GM12878 (cell line): ENCODE measurements around the gene GYG2. TPM values are rescaled to one million over a fixed set of nuclear protein-coding genes. Genes with fewer than 3 reads are reported as not detected.
"Not testable (repeated sequence)": the region's sequence is repeated elsewhere in the genome, so short reads cannot be mapped to it uniquely, and the experiment has no call there.

ENCODE experiments used
- ATAC-seq: fragments of 200-7000 bp; cut with Tn5 transposase; 3 replicates; pipeline ENCODE4 v1.9.1; 2020; ENCODE audit warnings: mild to moderate bottlenecking, moderate library complexity
- BruUV-seq: library from RNA; stranded (reverse); fragments of 400-500 nt; replicated peaks from 2 replicates; lab custom pipeline; 2021; lab: Mats Ljungman, UMichigan
- CTCF ChIA-PET: fragments of 300-600 bp; sonication (Branson Sonifier 250); formaldehyde crosslinking; extraction: SDS; loops from one replicate; lab custom pipeline; 2021; ENCODE audit warnings: inconsistent platforms; lab: Yijun Ruan, JAX
- POLR2A ChIA-PET: fragments of 350-600 bp; formaldehyde crosslinking; extraction: SDS; loops from one replicate; lab custom pipeline; 2021; ENCODE audit warnings: inconsistent platforms; lab: Charles Lee
- RAD21 ChIA-PET: fragments of 300-600 bp; sonication (Branson Sonifier 250); formaldehyde crosslinking; loops from one replicate; lab custom pipeline; 2023; ENCODE audit warnings: antibody characterized with exemption; ENCODE audit not compliant: unreplicated experiment; lab: Charles Lee
- SMC1A ChIA-PET: fragments of 300-600 bp; sonication (Branson Sonifier 250); formaldehyde crosslinking; loops from one replicate; lab custom pipeline; 2023; ENCODE audit not compliant: unreplicated experiment, uncharacterized antibody; lab: Charles Lee
- DNase-seq: peaks from one replicate; pipeline ENCODE4 v3.0.0-alpha.2; 2011; ENCODE audit warnings: low read depth, low spot score
- FAIRE-seq: peaks from 3 replicates; lab custom pipeline; 2011; peaks lifted over from hg19 to GRCh38; lab: Jason Lieb, UNC
- H2AFZ ChIP-seq: 2 replicates; pipeline ENCODE4 v1.6.0; 2011; ENCODE audit warnings: low read depth, low read length, control low read depth; ENCODE audit not compliant: control insufficient read depth
- H3K27ac ChIP-seq: 2 replicates; pipeline ENCODE4 v1.5.1; 2011; ENCODE audit warnings: control low read depth; ENCODE audit not compliant: control insufficient read depth, insufficient read depth
- H3K27me3 ChIP-seq, 2 experiments: replicated peaks in 1 of 2; 2 replicates each; pipeline versions ENCODE4 v1.6.0 to v1.6.1; 2011; ENCODE audit warnings: low read length in 1 of 2; ENCODE audit not compliant: control insufficient read depth in 2 of 2, insufficient read depth in 2 of 2
- H3K36me3 ChIP-seq, 2 experiments: 2 replicates each; pipeline ENCODE4 v1.5.1; 2011; ENCODE audit warnings: low read length in 1 of 2; ENCODE audit not compliant: control insufficient read depth in 2 of 2, insufficient read depth in 2 of 2
- H3K4me1 ChIP-seq: 2 replicates; pipeline ENCODE4 v1.6.1; 2011; ENCODE audit warnings: mild to moderate bottlenecking, low read length, moderate library complexity, mixed read lengths; ENCODE audit not compliant: control insufficient read depth, insufficient read depth
- H3K4me2 ChIP-seq: 2 replicates; pipeline ENCODE4 v1.6.0; 2011; ENCODE audit warnings: control low read depth; ENCODE audit not compliant: control insufficient read depth, insufficient read depth
- H3K4me3 ChIP-seq: fragments of 200-600 bp; sonication (generic); 2 replicates; pipeline ENCODE4 v1.5.1; 2016
- H3K79me2 ChIP-seq: 2 replicates; pipeline ENCODE4 v1.6.0; 2011; ENCODE audit warnings: low read length; ENCODE audit not compliant: control insufficient read depth, insufficient read depth
- H3K9ac ChIP-seq: 2 replicates; pipeline ENCODE4 v1.8.0; 2011; ENCODE audit warnings: low read length, control low read depth, mixed read lengths; ENCODE audit not compliant: control insufficient read depth, insufficient read depth
- H3K9me3 ChIP-seq: replicated peaks from 3 replicates; pipeline ENCODE4 v1.5.1; 2011; ENCODE audit warnings: mild to moderate bottlenecking, low read length; ENCODE audit not compliant: control insufficient read depth, insufficient read depth
- H4K20me1 ChIP-seq: 2 replicates; pipeline ENCODE4 v1.6.0; 2011; ENCODE audit not compliant: control insufficient read depth, insufficient read depth
- CBX5 ChIP-seq: sonication (generic); IDR thresholded peaks from 2 replicates; pipeline ENCODE4 v1.6.1; 2016; ENCODE audit warnings: low read depth, moderate library complexity, mild to moderate bottlenecking, inconsistent platforms
- NFIC ChIP-seq: IDR thresholded peaks from 2 replicates; pipeline ENCODE4 v1.6.1; 2012; ENCODE audit warnings: low read depth, mild to moderate bottlenecking, inconsistent platforms, low read length, moderate library complexity
- SIN3A ChIP-seq: IDR thresholded peaks from 2 replicates; pipeline ENCODE4 v1.6.1; 2012; ENCODE audit warnings: low read depth, low read length, improper control_type of control experiment
- SREBF2 ChIP-seq: IDR thresholded peaks from 2 replicates; pipeline ENCODE4 v1.6.1; 2012; ENCODE audit warnings: mild to moderate bottlenecking, low read length
- WGBS: methylation state at CpG from one replicate; pipeline ENCODE4 v1.1.6; 2016; ENCODE audit warnings: low lambda C conversion rate; ENCODE audit not compliant: insufficient replicate concordance, insufficient coverage; ENCODE audit errors: missing lambda C conversion rate; 5-methylcytosine and 5-hydroxymethylcytosine counted together
- in situ Hi-C: fragments of 300-500 bp; cut with MboI; formaldehyde crosslinking; loops from 9 replicates; pipeline ENCODE4 v1.14.3; 2018; ENCODE audit warnings: mixed read lengths
- intact Hi-C: fragments of 100-400 bp; cut with micrococcal nuclease; formaldehyde crosslinking; loops from one replicate; pipeline ENCODE4 v1.14.2; 2022; ENCODE audit not compliant: unreplicated experiment
- polyA plus RNA-seq, 11 experiments: library from polyadenylated mRNA; depleted of rRNA in 4 of 11; unstranded in 6 of 11; stranded (reverse) in 5 of 11; fragments of >200 nt; fragmentation: Nextera tagmentation in 4 of 11; fragmentation: Illumina TruSeq in 1 of 11; extraction: Ambion mirVana in 4 of 11; extraction: Trizol in 1 of 11; gene quantifications; 1 replicate in 1 of 11; 2 replicates in 10 of 11; pipeline versions ENCODE4 v1.2.1 to v1.2.3, GENCODE V29; 2011 to 2016; ENCODE audit warnings: inconsistent platforms in 2 of 11, missing spikeins in 2 of 11, low read depth in 1 of 11
- total RNA-seq, 4 experiments: library from RNA; depleted of rRNA in 3 of 4; stranded (reverse); fragments of >200 nt in 3 of 4; fragmentation: Illumina TruSeq in 1 of 4; extraction: Trizol in 1 of 4; gene quantifications; 2 replicates each; pipeline versions ENCODE4 v1.2.1 to v1.2.3, GENCODE V29; 2013 to 2021

The GYG2 gene
- total and polyA plus RNA-seq, 10 of the 15 experiments (the other 5 are each of a cell fraction or from before 2014, with no cell fraction given): 0.05 TPM; not detected in 9

DNA sequence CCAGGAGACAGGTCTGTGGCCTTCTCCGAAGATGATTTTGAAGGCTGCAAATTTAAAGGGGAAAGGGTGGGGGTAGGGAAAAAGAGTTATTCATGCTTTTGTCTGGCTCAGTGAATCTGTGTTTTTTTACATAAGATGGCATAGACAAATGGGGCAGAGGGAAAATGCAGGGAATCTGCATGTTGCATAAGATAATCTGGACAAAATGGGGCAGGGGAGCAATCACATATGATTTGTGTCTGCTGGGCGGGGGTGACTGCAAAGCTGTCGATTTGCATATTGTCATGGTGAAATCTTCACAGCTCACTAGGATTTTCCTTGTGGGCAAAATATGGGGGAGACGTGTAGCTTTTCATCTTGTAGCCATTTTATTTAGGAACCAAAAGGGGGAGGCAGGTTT is 29.4 kb upstream of the GYG2 start:
- 17% methylated on average over 4 of the region's 4 CpGs for WGBS
- POLR2A ChIA-PET: no interaction called here
- BruUV-seq: no TSS peak
- Histone ChIP-seq H3K9ac (no peak overlapping the region), H3K27me3 (no peaks in the 10 kb centered on the region), H3K4me3 (no peak overlapping the region), H3K27ac (no peak overlapping the region), H3K4me1 (no peaks in the 10 kb centered on the region), H3K4me2 (no peak overlapping the region), H4K20me1 (no peaks in the 10 kb centered on the region), H3K79me2 (no peaks in the 10 kb centered on the region), H3K9me3 (no peaks in the 10 kb centered on the region), H3K36me3 (no peaks in the 10 kb centered on the region), H2AFZ (no peak overlapping the region)
- DNase-seq (no peak), ATAC-seq (no peak), FAIRE-seq (no peak)
- TF ChIP-seq SIN3A: no peak
- TF ChIP-seq NFIC: no peak
- TF ChIP-seq CBX5: no peak
- no peak for TF ChIP-seq SREBF2
- intact Hi-C loops: no loop called here
- in situ Hi-C loops: no loop called here
- RAD21 ChIA-PET: no interaction called here
- SMC1A ChIA-PET: no interaction called here
- CTCF ChIA-PET: no interaction called here

DNA sequence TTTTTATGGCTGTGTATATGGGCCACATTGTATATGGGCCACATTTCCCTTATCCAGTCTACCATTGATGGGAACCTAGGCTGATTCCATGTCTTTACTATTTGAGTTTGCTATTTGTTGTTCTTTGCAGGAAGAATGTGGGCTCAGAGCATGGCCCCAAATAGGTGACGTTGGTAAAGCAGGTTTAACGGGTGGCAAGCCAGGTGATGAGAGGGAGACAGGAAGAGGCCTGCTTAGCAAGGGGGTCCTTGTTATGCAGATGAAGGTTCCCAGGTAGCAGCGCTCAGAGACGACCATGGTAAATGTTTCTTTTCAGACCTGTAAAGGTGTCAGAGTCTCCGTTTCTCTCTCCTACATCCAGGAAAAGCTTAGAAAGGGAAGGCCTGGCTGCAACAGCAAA is 28.8 kb upstream of the GYG2 start:
- H3K4me1 ChIP-seq, SMC1A ChIA-PET, H3K36me3 ChIP-seq, BruUV-seq, H3K27me3 ChIP-seq, POLR2A ChIA-PET, in situ Hi-C loops, H4K20me1 ChIP-seq, DNase-seq, H3K4me3 ChIP-seq, CTCF ChIA-PET, FAIRE-seq, RAD21 ChIA-PET, H3K27ac ChIP-seq, H3K9me3 ChIP-seq, H3K79me2 ChIP-seq, intact Hi-C loops, H3K9ac ChIP-seq, H3K4me2 ChIP-seq, ATAC-seq, H2AFZ ChIP-seq: not testable (repeated sequence)
- 51% methylated on average over 5 of the region's 5 CpGs for WGBS
